Esophagus mucosa (tissue), 1 donor: ENCODE data around the gene TRIM47. TPM values are rescaled to one million over a fixed set of nuclear protein-coding genes. Genes with fewer than 3 reads are reported as not detected.
A peak's percentile ranks its signal among the peaks of the same experiment; 100 is the strongest.

ENCODE experiments used
- ATAC-seq: fragments of 200-7000 bp; cut with Tn5 transposase; one replicate; pipeline ENCODE4 v1.9.1; 2020
- total RNA-seq: library from RNA; stranded (reverse); gene quantifications from one replicate; pipeline ENCODE4 v1.2.4, GENCODE V29; 2023
- donor health status: DM: yes; HTN: yes; CAD: no.

The TRIM47 gene
- total RNA-seq, 1 donor from 2014 or later, result 23.4 TPM

DNA sequence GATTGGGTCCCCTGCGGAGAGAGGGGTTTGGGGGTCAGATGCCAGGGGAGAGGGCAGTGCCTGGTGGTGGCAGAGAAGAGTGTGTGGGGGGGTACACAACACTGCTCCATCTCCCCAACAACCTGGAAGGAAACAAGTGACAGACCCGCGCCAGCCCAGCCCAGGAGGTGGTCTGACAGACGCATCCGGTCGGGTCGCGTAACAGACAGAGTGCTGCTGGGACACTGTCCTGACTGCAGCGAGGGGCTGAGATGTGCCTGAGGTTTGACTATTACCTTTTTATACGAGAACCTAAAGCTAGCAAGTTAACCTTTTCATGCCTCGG, 50.3 kb downstream of the TRIM47 start:
- ATAC-seq, result no peak

DNA sequence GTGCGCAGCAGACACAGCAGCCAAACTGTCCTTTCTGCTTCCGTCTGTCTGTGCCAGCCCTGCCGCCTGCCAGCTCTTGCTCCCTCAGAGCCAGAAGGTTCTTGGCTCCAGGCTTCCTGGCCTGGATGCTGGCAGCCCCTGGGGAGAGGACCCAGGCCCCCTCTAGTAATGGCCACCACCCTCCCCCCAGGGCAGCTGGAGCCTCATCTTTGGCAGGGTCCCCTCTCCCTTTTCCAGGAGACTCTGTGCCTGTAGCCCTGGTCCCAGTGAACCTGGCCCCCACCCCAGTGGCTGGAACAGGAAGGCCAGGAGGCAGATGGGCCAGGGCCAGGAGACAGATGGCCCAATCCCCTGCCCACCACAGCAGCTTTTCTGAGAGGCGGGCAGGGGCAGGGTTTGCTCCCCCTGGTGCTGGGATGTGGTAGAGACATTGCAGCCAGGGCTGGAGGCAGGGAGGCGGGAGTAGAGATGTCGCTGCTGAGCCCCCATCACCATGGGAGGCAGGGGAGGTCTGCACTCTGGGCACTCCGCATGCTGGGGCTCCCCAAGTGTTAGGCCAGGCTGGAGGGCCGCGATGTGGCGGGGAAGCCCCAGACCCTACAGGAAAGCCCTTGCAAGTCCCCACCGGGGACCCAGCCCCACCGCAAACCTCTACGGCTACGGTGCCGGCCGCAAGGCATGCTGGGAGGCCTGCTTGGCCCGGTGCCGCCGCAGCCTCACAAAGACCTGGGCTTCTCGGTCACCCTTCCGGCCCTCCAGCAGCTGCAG, 50.9 kb downstream of the TRIM47 start:
- ATAC-seq, result peak; percentile 45

- ATAC-seq, result no peak
Observed at GRCh38 chr17:75826561-75827307, 51.6 kb downstream of the TRIM47 start.

- no peak for ATAC-seq
Observed at GRCh38 chr17:75825748-75826370, 52.5 kb downstream of the TRIM47 start.

- no peak for ATAC-seq
Observed at GRCh38 chr17:75825149-75825552, 53.2 kb downstream of the TRIM47 start.

GRCh38 chr17:75824666-75825065, 53.7 kb downstream of the TRIM47 start:
- ATAC-seq, result no peak

Other genes starting within 250 kb of the TRIM47 start
- 10.1 TPM for gene SMIM5, start 245.1 kb downstream of the TRIM47 start, total RNA-seq
- 36.6 TPM for gene RECQL5, start 211.4 kb downstream of the TRIM47 start, total RNA-seq
- 46.3 TPM for gene SAP30BP, start 211.2 kb downstream of the TRIM47 start, total RNA-seq
- 134 TPM for gene ITGB4, start 157.1 kb downstream of the TRIM47 start, total RNA-seq
- gene GALK1, start 113.4 kb downstream of the TRIM47 start, total RNA-seq, result 29.1 TPM
- gene UNK, start 93.8 kb downstream of the TRIM47 start, total RNA-seq, result 17.3 TPM
- gene UNC13D, start 34.2 kb downstream of the TRIM47 start, total RNA-seq, result 26.0 TPM
- 57.5 TPM for gene WBP2, start 23.2 kb downstream of the TRIM47 start, total RNA-seq
- gene TRIM65, start 18.4 kb upstream of the TRIM47 start, total RNA-seq, result 10.6 TPM
- gene MRPL38, start 26.3 kb upstream of the TRIM47 start, total RNA-seq, result 81.8 TPM
- gene FBF1, start 62.5 kb upstream of the TRIM47 start, total RNA-seq, result 7.8 TPM
- gene ACOX1, start 100.6 kb upstream of the TRIM47 start, total RNA-seq, result 66.0 TPM
- 25.5 TPM for gene TEN1, start 100.7 kb upstream of the TRIM47 start, total RNA-seq
- 4.1 TPM for gene CDK3, start 122.3 kb upstream of the TRIM47 start, total RNA-seq
- gene EVPL, start 148.7 kb upstream of the TRIM47 start, total RNA-seq, result 175 TPM
- 71.5 TPM for gene SRP68, start 193.9 kb upstream of the TRIM47 start, total RNA-seq
- gene GALR2, start 196.2 kb upstream of the TRIM47 start, total RNA-seq, result 0.44 TPM
- gene ZACN, start 200.6 kb upstream of the TRIM47 start, total RNA-seq, result not detected
- gene EXOC7, start 225.2 kb upstream of the TRIM47 start, total RNA-seq, result 91.1 TPM